Amniotic stem cell (primary cell): ENCODE measurements around the gene VAV3.

ENCODE experiments used
- DNase-seq: peaks from one replicate; lab custom pipeline; 2025; lab: John Stamatoyannopoulos, UW

Gene VAV3

GRCh38 chr1:107647012-107647411, 318.0 kb downstream of the VAV3 start:
- no peak for DNase-seq

- DNase-seq = no peak
Observed at GRCh38 chr1:107643766-107644165, 321.2 kb downstream of the VAV3 start.

DNA sequence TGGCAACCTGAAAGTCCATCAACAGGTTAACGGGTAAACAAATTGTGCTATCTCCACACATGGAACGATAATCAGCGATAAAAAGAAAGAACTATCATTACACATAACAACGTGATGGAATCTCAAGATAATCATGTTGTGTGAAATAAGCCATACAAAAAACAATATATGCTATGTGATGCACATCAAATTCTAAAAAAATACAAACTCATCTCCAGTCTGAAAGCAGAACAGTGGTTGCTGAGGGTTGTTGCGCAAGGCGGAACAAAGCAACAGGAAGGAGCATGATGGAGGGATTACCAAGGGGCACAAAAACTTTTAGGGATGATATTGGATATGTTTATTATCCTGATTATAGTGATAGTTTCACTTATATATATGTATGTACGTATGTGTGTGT, 324.8 kb downstream of the VAV3 start:
- no peak for DNase-seq

DNA sequence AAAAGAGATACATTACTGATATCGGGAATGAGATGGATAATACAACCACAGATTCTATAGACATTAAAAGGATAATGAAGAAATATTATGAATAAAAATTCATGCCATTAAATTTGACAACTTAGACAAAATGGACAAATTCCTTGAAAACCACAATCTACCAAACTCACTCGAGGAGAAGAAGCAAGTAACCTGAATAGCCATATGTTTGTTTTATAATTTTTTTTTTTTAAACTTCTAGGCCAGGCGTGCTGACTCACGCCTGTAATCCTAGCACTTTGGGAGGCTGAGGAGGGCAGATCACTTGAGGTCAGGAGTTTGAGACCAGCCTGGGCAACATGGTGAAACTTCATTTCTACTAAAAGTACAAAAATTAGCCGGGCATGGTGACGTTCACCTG, 327.9 kb downstream of the VAV3 start:
- no peak for DNase-seq

DNA sequence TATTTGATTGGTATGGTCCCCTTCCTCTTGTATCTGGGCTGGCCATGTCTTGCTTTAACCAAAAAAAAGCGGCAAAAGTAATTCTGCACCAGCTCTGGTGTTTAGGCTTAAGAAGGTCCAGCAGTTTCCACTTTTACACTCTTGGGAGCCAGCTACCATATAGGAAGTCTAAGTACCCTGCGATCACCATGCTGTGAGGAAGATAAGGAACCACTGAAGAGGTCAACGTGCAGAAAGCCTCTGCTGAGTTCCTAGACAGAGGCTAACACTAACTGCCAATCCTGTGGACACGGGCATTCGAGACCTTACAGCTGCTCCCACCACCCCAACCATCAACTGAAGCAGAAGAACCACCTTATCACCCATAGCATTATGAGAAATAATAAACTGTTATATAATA, 331.4 kb downstream of the VAV3 start:
- no peak for DNase-seq

DNA sequence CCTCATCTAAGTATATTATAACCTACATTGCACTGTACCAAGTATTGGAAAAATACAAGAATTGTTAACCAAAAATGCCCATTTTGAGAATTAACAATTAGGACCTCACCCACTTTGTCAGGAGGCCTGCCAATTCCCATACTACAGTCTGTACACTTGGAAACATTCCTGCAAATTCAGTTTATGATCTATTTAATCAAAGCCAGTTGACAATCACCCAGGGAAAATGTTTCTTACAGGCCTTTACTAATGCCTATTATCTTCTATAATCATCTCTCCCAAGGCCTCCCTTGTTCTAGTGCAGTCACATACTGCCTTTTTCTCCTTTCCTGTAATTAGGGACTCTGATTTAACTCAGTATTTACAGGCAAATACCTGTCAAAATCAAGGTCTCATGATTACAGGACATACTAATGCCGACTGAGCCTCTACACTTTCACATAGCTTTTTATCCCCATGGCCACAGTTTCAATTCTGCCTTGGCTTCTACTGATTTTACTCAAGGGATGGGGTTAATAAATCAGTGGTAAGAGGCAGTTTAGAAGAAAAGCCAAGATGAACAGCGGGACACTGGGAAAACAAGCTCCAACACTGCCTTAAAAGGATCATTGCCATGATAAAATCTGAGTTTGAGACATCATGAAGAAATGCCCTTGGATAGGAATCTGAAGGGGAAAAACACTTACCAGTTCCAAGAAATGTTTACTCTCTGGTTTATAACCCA, 338.7 kb downstream of the VAV3 start:
- no peak for DNase-seq

DNA sequence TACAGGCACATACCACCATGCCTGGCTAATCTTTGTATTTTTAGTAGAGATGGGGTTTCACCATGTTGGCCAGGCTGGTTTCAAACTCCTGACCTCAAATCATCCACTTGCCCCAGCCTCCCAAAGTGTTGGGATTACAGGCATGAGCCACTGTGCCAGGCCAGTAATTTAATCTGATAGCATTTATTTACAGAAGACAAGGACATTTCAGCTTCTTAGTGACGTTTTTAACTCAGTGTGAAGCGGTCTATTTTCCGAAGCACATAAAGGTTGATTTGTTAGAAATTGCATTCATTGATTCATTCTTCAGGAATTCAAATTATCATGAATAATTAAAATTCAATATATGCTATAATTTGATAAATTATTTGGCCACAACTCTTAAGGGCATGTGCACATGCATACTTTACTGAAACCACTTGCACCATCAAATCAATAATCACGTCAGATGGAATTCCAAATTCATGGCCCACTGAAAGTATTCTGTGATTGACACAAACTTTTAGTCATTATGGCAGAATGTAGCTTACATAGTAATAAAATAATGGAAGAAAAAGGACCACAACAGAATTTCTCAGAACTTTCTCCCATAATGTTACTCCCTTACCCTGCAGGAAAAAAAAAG, 339.5 kb downstream of the VAV3 start:
- DNase-seq = no peak

GRCh38 chr1:107623431-107623830, 341.5 kb downstream of the VAV3 start:
- DNase-seq = no peak

GRCh38 chr1:107622966-107623365, 342.0 kb downstream of the VAV3 start:
- DNase-seq = no peak

DNA sequence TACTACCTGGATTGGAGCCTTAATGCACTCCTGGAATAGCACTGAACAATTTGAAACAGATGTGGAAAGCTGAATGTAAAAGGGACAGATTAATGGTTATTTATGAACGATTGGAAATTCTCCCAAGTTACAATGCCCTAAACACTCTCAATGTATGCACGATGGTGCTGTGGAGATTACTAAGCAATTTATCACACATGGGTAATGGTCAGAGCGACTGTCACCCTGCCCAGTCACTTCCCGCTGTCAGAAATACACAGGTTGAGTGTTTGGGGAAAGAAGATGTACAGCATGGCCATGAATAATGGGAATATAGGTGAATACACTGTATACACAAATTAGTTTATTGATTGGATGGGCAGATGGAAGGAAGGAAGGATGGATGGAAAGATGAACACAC, 342.4 kb downstream of the VAV3 start:
- DNase-seq = no peak

GRCh38 chr1:107620753-107621152, 344.2 kb downstream of the VAV3 start:
- no peak for DNase-seq

DNA sequence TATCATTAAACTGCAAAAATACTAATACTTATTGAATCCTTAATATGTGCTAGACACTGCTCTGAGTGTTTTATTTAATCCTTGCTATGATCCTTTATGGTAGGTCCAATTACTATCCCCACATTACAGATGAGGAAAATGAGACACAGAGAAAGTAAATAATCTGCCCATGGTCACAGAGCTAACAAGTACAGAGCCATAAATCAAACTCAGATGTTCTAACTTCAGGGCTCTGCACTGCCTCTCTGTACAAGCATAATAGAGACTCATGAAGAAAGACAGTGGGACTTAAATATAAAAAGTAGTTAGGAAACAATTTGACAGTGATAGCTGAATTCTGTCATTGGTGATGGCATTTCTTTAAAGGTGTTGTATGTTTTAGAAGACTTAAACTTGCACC, 346.4 kb downstream of the VAV3 start:
- DNase-seq = no peak

- DNase-seq = no peak
Observed at GRCh38 chr1:107617921-107618320, 347.1 kb downstream of the VAV3 start.

DNA sequence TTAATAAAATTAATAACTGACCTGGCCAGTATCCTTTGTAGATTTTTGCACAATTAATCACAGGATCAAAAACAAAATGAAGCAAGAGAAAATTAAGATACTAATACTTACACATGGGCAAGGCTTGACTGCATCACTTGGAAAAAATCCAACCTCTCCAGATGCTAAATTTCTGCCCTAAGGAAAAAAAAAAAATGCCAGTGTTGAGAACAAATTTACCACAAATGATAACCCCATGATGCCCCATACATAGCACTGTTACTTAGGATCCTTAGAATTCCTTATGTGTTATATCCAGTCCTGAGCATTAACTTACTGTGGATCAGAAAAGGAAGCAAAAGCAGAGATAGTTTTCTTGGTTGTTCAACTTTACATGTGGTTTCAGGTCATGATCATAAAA, 347.5 kb downstream of the VAV3 start:
- DNase-seq = no peak

DNA sequence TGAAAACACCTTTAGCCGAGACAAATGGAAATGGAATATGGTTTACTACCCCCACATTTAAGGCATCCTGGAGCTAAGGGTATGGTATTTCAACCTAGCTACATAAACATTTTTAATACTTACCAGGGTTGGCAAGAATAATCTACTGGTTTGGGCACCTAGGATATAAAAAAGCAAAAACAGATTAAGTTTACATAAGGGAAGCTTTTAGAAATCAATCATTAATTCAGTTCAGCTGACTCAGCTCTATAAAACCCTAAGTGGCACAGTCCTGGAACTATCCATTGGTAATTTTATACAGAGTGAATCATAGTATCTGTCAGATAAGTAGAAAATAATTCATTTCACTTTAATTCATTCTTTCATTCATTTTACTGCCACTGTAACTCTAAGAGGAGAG, 355.2 kb downstream of the VAV3 start:
- DNase-seq = no peak

- no peak for DNase-seq
Observed at GRCh38 chr1:107604825-107605224, 360.2 kb downstream of the VAV3 start.

DNA sequence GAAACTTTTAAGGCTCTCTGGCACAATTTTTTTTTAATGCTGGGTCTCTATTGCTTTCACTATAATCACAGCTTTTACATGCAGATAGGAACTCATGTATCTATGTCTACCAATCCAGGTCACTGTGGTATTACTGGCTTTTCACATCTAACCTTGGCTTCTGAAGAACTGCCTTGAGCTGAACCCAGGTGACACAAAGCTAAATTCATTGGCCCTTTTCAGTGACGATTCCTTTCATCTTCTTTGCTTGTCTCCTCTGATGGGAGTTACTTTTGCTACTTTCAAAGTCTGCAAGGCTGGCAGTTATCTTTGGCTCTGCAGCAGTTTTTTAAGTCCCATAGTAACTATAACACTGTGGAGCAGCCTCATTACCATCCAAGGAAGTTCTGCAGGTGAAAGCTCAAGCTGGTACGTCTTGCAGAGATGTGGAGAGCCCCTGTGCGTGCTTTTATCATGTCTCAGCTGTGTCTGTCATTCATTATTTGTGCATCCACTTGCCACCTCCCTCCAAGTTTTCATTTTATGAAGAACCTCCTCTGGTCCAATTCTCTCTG, 364.3 kb downstream of the VAV3 start:
- no peak for DNase-seq

DNA sequence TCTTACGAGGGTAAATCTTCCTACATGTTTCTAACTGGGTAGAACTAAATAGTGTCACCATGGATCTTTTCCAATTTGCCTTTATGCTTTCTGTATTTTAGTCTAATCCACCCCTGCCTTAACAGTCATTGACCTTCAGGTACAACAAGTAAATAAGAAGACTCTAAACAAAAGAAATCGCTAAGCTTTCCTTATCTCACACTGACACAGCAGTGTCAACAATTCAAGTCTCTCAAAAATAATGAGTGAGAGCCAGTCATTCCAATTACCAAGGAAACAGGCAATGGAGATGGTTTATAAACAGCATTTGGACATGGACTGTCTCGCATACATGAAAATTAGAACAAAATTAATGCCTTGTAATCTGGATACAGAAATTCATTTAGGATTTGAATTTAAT, 365.8 kb downstream of the VAV3 start:
- DNase-seq = no peak

- DNase-seq = no peak
Observed at GRCh38 chr1:107597290-107597689, 367.7 kb downstream of the VAV3 start.

- DNase-seq = no peak
Observed at GRCh38 chr1:107594536-107594935, 370.4 kb downstream of the VAV3 start.

DNA sequence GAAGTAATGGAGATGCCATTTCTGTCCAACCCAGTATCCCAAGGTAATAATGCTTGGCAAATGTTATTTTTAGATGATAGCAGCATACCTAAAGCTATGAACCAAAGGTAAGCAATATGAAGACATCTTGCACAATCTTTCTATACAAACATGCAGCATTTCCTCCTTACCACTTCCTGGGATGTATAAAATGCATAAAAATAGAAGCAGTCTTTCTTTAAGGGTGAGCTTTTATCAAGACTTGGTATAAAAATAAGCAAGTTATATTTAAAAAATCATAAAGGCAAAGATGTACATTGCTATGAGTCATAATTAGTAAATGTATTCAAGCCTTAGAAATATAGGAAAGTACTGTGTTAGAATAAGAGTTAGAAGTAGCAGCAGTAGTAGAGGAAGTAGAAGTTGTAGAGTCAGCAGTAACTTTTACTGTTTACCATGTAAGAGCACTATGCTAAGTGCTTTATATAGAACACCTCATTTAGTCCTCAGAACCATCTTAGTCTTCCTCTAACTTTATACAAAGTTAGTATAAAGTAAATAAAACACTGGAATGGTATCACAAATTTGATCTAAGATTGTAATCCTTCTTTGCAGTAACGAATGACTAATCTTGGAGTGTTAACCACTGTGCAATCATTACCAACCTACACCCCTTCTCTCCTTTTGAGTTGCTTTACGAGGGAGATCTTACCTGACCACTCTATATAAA, 371.3 kb downstream of the VAV3 start:
- DNase-seq = no peak

GRCh38 chr1:107590900-107591622, 373.9 kb downstream of the VAV3 start:
- DNase-seq = no peak
